Thyroid gland (tissue), 4 donors: ENCODE data around the gene NUBPL.

Experiments used
- CTCF ChIP-seq, 6 experiments: fragments of 200-600 bp in 3 of 6; fragments of 450-650 bp in 3 of 6; sonication (generic) in 3 of 6; IDR thresholded peaks; one replicate each; pipeline ENCODE4 v1.5.1; 2016 to 2019; ENCODE audit warnings: antibody characterized with exemption in 6 of 6, mild to moderate bottlenecking in 2 of 6, inconsistent platforms in 1 of 6, moderate library complexity in 1 of 6
- POLR2A ChIP-seq, 2 donors: fragments of 450-650 bp; IDR thresholded peaks; one replicate each; pipeline ENCODE4 v1.6.1; 2017; ENCODE audit warnings: antibody characterized with exemption in 2 of 2, mild to moderate bottlenecking in 2 of 2, moderate library complexity in 1 of 2

- TF ChIP-seq CTCF (IDR thresholded peaks at IDR 0.05), result no peak
- TF ChIP-seq POLR2A (IDR thresholded peaks at IDR 0.05), result no peak
These were observed 156.3 kb downstream of the NUBPL start for GRCh38 chr14:31717294-31718085.
